HCT116 (cell line): Measurements from ENCODE around the gene SLC44A1. TPM values are rescaled to one million over a fixed set of nuclear protein-coding genes. Genes with fewer than 3 reads are reported as not detected.

Experiments used
- ATAC-seq: fragments of 200-7000 bp; cut with Tn5 transposase; 2 replicates; pipeline ENCODE4 v1.9.1; 2020; ENCODE audit warnings: mild to moderate bottlenecking, moderate library complexity
- BruUV-seq: library from RNA; stranded (reverse); fragments of 400-500 nt; replicated peaks from 2 replicates; lab custom pipeline; 2021; lab: Mats Ljungman, UMichigan
- CTCF ChIA-PET: fragments of 300-600 bp; sonication (Branson Sonifier 250); formaldehyde crosslinking; loops from one replicate; lab custom pipeline; 2021; ENCODE audit warnings: antibody characterized with exemption; lab: Charles Lee
- POLR2A ChIA-PET: fragments of 300-600, 350-600 bp; sonication (Branson Sonifier 250); formaldehyde crosslinking; loops from one replicate; lab custom pipeline; 2021; ENCODE audit warnings: antibody characterized with exemption; lab: Charles Lee
- RAD21 ChIA-PET, 2 experiments: fragments of 300-600 bp; sonication (Branson Sonifier 250); formaldehyde crosslinking; loops; one replicate each; lab custom pipeline; 2023; ENCODE audit warnings: low total read pairs in 2 of 2; ENCODE audit not compliant: uncharacterized antibody in 2 of 2, unreplicated experiment in 2 of 2, low non-redundant PET in 1 of 2; lab: Charles Lee
- DNase-seq: peaks from one replicate; pipeline ENCODE4 v3.0.0-alpha.2; 2010; ENCODE audit warnings: low read depth, low spot score
- H2AFZ ChIP-seq: fragments of 200-600 bp; shearing (Covaris generic), sonication (generic); 2 replicates; pipeline ENCODE4 v1.6.1; 2017; ENCODE audit warnings: low read depth, mixed run types, mixed read lengths, antibody characterized with exemption, low read length; ENCODE audit not compliant: poor library complexity, severe bottlenecking
- H3K27ac ChIP-seq: 2 replicates; pipeline ENCODE4 v1.5.1; 2012; ENCODE audit warnings: low read depth, low read length
- H3K27me3 ChIP-seq: fragments of 200-600 bp; sonication (generic); 2 replicates; pipeline ENCODE4 v1.6.1; 2016; ENCODE audit warnings: mixed run types, low read length, mixed read lengths; ENCODE audit not compliant: insufficient read depth
- H3K36me3 ChIP-seq, 2 experiments: fragments of 200-500 bp in 1 of 2; fragments of 200-600 bp in 1 of 2; sonication (Bioruptor generic) in 1 of 2; sonication (generic) in 1 of 2; 2 replicates each; pipeline versions ENCODE4 v1.5.1 to v1.6.1; 2014 to 2016; ENCODE audit warnings: low read length in 2 of 2, inconsistent platforms in 1 of 2, mixed read lengths in 1 of 2, mixed run types in 1 of 2; ENCODE audit not compliant: insufficient read depth in 2 of 2, control insufficient read depth in 1 of 2
- H3K4me1 ChIP-seq, 2 experiments: fragments of 200-600 bp in 1 of 2; sonication (generic) in 1 of 2; 2 replicates each; pipeline versions ENCODE4 v1.5.1 to v1.6.1; 2012 to 2017; ENCODE audit warnings: low read length in 2 of 2, inconsistent platforms in 1 of 2, mild to moderate bottlenecking in 1 of 2, mixed read lengths in 1 of 2, mixed run types in 1 of 2, moderate library complexity in 1 of 2; ENCODE audit not compliant: insufficient read depth in 2 of 2, control insufficient read depth in 1 of 2
- H3K4me2 ChIP-seq: fragments of 200-600 bp; sonication (generic); 2 replicates; pipeline ENCODE4 v1.6.1; 2017; ENCODE audit warnings: mixed run types, low read length, mixed read lengths
- H3K4me3 ChIP-seq, 2 experiments: fragments of 200-600 bp in 1 of 2; sonication (generic) in 1 of 2; replicated peaks in 1 of 2; 2 replicates each; pipeline ENCODE4 v1.5.1; 2011 to 2016; ENCODE audit warnings: low read length in 2 of 2, control low read depth in 1 of 2, low read depth in 1 of 2, mild to moderate bottlenecking in 1 of 2, mixed read lengths in 1 of 2, mixed run types in 1 of 2
- H3K79me2 ChIP-seq: fragments of 200-600 bp; sonication (generic); 2 replicates; pipeline ENCODE4 v1.6.1; 2017; ENCODE audit warnings: mild to moderate bottlenecking, mixed run types, low read length, moderate library complexity, mixed read lengths; ENCODE audit not compliant: insufficient read depth
- H3K9ac ChIP-seq: fragments of 200-600 bp; sonication (generic); 2 replicates; pipeline ENCODE4 v1.6.1; 2016; ENCODE audit warnings: low read length, mixed read lengths
- H3K9me2 ChIP-seq: fragments of 200-600 bp; sonication (generic), shearing (Covaris generic); 2 replicates; pipeline ENCODE4 v1.6.1; 2017; ENCODE audit warnings: mixed run types, mild to moderate bottlenecking, moderate library complexity; ENCODE audit not compliant: insufficient read depth
- H3K9me3 ChIP-seq, 2 experiments: fragments of 200-500 bp in 1 of 2; fragments of 200-600 bp in 1 of 2; sonication (Bioruptor generic) in 1 of 2; sonication (generic) in 1 of 2; 2 replicates each; pipeline ENCODE4 v1.6.1; 2014 to 2017; ENCODE audit warnings: low read length in 2 of 2, mixed read lengths in 2 of 2, inconsistent platforms in 1 of 2, low read depth in 1 of 2, mild to moderate bottlenecking in 1 of 2, mixed run types in 1 of 2, moderate library complexity in 1 of 2; ENCODE audit not compliant: control insufficient read depth in 1 of 2, insufficient read depth in 1 of 2
- H4K20me1 ChIP-seq: fragments of 200-600 bp; sonication (generic), shearing (Covaris generic); 2 replicates; pipeline ENCODE4 v1.6.1; 2017; ENCODE audit warnings: mixed run types, mild to moderate bottlenecking, moderate library complexity; ENCODE audit not compliant: insufficient read depth
- ATF3 ChIP-seq: IDR thresholded peaks from 2 replicates; pipeline ENCODE4 v1.6.1; 2012
- CBX3 ChIP-seq: IDR thresholded peaks from 2 replicates; pipeline ENCODE4 v1.6.1; 2012; ENCODE audit warnings: low read depth
- EGR1 ChIP-seq: IDR thresholded peaks from 2 replicates; pipeline ENCODE4 v1.6.1; 2012; ENCODE audit warnings: low read depth
- ELF1 ChIP-seq: IDR thresholded peaks from 2 replicates; pipeline ENCODE4 v1.6.1; 2012; ENCODE audit warnings: low read depth, borderline replicate concordance
- EZH2 ChIP-seq: fragments of 200-600 bp; sonication (generic); IDR thresholded peaks from 2 replicates; pipeline ENCODE4 v1.6.1; 2017; ENCODE audit warnings: antibody characterized with exemption, mixed run types
- EZH2phosphoT487 ChIP-seq: fragments of 200-600 bp; IDR thresholded peaks from 2 replicates; pipeline ENCODE4 v1.6.1; 2018; ENCODE audit warnings: antibody characterized with exemption, borderline replicate concordance
- JUND ChIP-seq: IDR thresholded peaks from 2 replicates; pipeline ENCODE4 v1.6.1; 2012
- MAX ChIP-seq: IDR thresholded peaks from 2 replicates; pipeline ENCODE4 v1.6.1; 2012
- POLR2A ChIP-seq: IDR thresholded peaks from 2 replicates; pipeline ENCODE4 v1.7.0; 2011; ENCODE audit warnings: borderline replicate concordance; ENCODE audit not compliant: insufficient read depth, insufficient read length; ENCODE audit errors: extremely low read depth
- POLR2AphosphoS5 ChIP-seq: IDR thresholded peaks from 2 replicates; pipeline ENCODE4 v1.6.1; 2011; ENCODE audit warnings: mild to moderate bottlenecking, low read depth, low read length, moderate library complexity
- SIN3A ChIP-seq: IDR thresholded peaks from 2 replicates; pipeline ENCODE4 v1.6.1; 2012; ENCODE audit warnings: low read depth
- SP1 ChIP-seq: IDR thresholded peaks from 2 replicates; pipeline ENCODE4 v1.6.1; 2012; ENCODE audit warnings: low read depth
- SRF ChIP-seq: IDR thresholded peaks from 2 replicates; pipeline ENCODE4 v1.6.1; 2012; ENCODE audit warnings: low read depth
- TCF7L2 ChIP-seq: IDR thresholded peaks from 2 replicates; pipeline ENCODE4 v1.7.0; 2011; ENCODE audit warnings: borderline replicate concordance, inconsistent platforms; ENCODE audit not compliant: insufficient read depth, insufficient read length; ENCODE audit errors: extremely low read depth
- YY1 ChIP-seq: IDR thresholded peaks from 2 replicates; pipeline ENCODE4 v1.6.1; 2011; ENCODE audit warnings: low read length, low read depth, moderate library complexity, mild to moderate bottlenecking; ENCODE audit not compliant: insufficient replicate concordance; ENCODE audit errors: extremely low read depth
- ZBTB33 ChIP-seq: IDR thresholded peaks from 2 replicates; pipeline ENCODE4 v1.6.1; 2011; ENCODE audit warnings: mild to moderate bottlenecking, low read length, moderate library complexity; ENCODE audit not compliant: insufficient replicate concordance; ENCODE audit errors: extremely low read depth
- ZFX ChIP-seq: fragments of 450-650 bp; IDR thresholded peaks from 2 replicates; pipeline ENCODE4 v1.6.1; 2017
- ZNF274 ChIP-seq: fragments of 200-500 bp; sonication (Bioruptor generic); IDR thresholded peaks from 2 replicates; pipeline ENCODE4 v1.6.1; 2014; ENCODE audit warnings: mild to moderate bottlenecking, low read depth, low read length, inconsistent platforms
- intact Hi-C: fragments of 100-400 bp; cut with micrococcal nuclease; formaldehyde crosslinking; loops from 2 replicates; pipeline ENCODE4 v1.10.0; 2022
- total RNA-seq: library from RNA; stranded (reverse); gene quantifications from one replicate; pipeline ENCODE4 v1.2.1, GENCODE V29; 2021; ENCODE audit not compliant: unreplicated experiment

SLC44A1 gene
- total RNA-seq, 1 experiment from 2014 or later, result 44.1 TPM

GRCh38 chr9:105438141-105438806 is 193.8 kb downstream of the SLC44A1 start:
- no peaks in the 10 kb centered on the region for H4K20me1 ChIP-seq
- H3K9ac ChIP-seq, result no peak overlapping the region
- no peak for TF ChIP-seq EZH2
- TF ChIP-seq POLR2A, result no peak
- no peak for TF ChIP-seq ZNF274
- TF ChIP-seq TCF7L2, result no peak
- TF ChIP-seq SIN3A, result no peak
- TF ChIP-seq POLR2AphosphoS5, result no peak
- no peak for TF ChIP-seq EZH2phosphoT487
- TF ChIP-seq JUND, result no peak
- no peak for TF ChIP-seq ZFX
- TF ChIP-seq YY1, result no peak
- no peak for TF ChIP-seq ATF3
- no peak for TF ChIP-seq EGR1
- TF ChIP-seq ZBTB33, result no peak
- TF ChIP-seq CBX3, result no peak
- no peak for TF ChIP-seq ELF1
- TF ChIP-seq SP1, result no peak
- no peak for TF ChIP-seq MAX
- no peak for TF ChIP-seq SRF
- TF ChIP-seq, all 23 proteins: peak for 0
- intact Hi-C loops, result no loop called here
- Histone ChIP-seq H3K9me2 (no peaks in the 10 kb centered on the region), H3K4me2 (no peak overlapping the region), H3K27me3 (no peaks in the 10 kb centered on the region), H3K9me3 (no peaks in the 10 kb centered on the region), H3K4me3 (no peak overlapping the region), H3K36me3 (no peaks in the 10 kb centered on the region), H3K27ac (no peak overlapping the region), H2AFZ (no peak overlapping the region), H3K4me1 (no peaks in the 10 kb centered on the region), H3K79me2 (no peaks in the 10 kb centered on the region)
- DNase-seq (no peak), ATAC-seq (no peak)
- POLR2A ChIA-PET, result no interaction called here
- BruUV-seq, result no TSS peak
- RAD21 ChIA-PET, result no interaction called here
- CTCF ChIA-PET, result no interaction called here
